PC-9 (cell line): ENCODE results near the gene NACC2. TPM values are rescaled to one million over a fixed set of nuclear protein-coding genes. Genes with fewer than 3 reads are reported as not detected.
A peak's percentile ranks its signal among the peaks of the same experiment; 100 is the strongest.

Source experiments
- BruUV-seq: library from RNA; stranded (reverse); fragments of 400-500 nt; replicated peaks from 2 replicates; lab custom pipeline; 2021; lab: Mats Ljungman, UMichigan
- CTCF ChIA-PET: fragments of 300-600 bp; sonication (Branson Sonifier 250); formaldehyde crosslinking; loops from one replicate; lab custom pipeline; 2022; ENCODE audit warnings: antibody characterized with exemption; lab: Charles Lee
- POLR2A ChIA-PET: fragments of 300-600 bp; sonication (Branson Sonifier 250); formaldehyde crosslinking; loops from one replicate; lab custom pipeline; 2022; ENCODE audit warnings: antibody characterized with exemption; ENCODE audit not compliant: unreplicated experiment; lab: Charles Lee
- DNase-seq, 2 experiments: peaks; one replicate each; pipeline versions ENCODE4 v3.0.0 to v3.0.0-alpha.2; 2015 to 2022; ENCODE audit warnings: mixed read lengths in 1 of 2
- H2AFZ ChIP-seq: fragments of 200-600 bp; sonication (generic); 2 replicates; pipeline ENCODE4 v1.8.1; 2017; ENCODE audit warnings: antibody characterized with exemption
- H3F3A ChIP-seq: fragments of 200-600 bp; sonication (generic); 2 replicates; pipeline ENCODE4 v1.8.1; 2017; ENCODE audit warnings: antibody characterized with exemption, mild to moderate bottlenecking, low read depth; ENCODE audit not compliant: insufficient read depth
- H3K27ac ChIP-seq: fragments of 200-600 bp; sonication (generic); 2 replicates; pipeline ENCODE4 v1.6.1; 2016; ENCODE audit warnings: mixed run types
- H3K27me3 ChIP-seq: fragments of 200-600 bp; sonication (generic); 2 replicates; pipeline ENCODE4 v1.6.1; 2016; ENCODE audit warnings: low read depth, mixed run types; ENCODE audit not compliant: insufficient read depth
- H3K36me3 ChIP-seq: fragments of 200-600 bp; sonication (generic); 2 replicates; pipeline ENCODE4 v1.6.1; 2016; ENCODE audit warnings: low read depth, mixed run types
- H3K4me1 ChIP-seq: fragments of 200-600 bp; sonication (generic); replicated peaks from 2 replicates; pipeline ENCODE4 v1.6.1; 2016; ENCODE audit warnings: mixed run types; ENCODE audit not compliant: insufficient read depth
- H3K4me2 ChIP-seq: fragments of 200-600 bp; sonication (generic); 2 replicates; pipeline ENCODE4 v1.6.1; 2017; ENCODE audit warnings: mixed run types
- H3K4me3 ChIP-seq: fragments of 200-600 bp; sonication (generic); 2 replicates; pipeline ENCODE4 v1.6.1; 2016; ENCODE audit warnings: mixed run types
- H3K79me2 ChIP-seq: fragments of 200-600 bp; sonication (generic); 2 replicates; pipeline ENCODE4 v1.6.1; 2017; ENCODE audit warnings: low read depth, mixed run types
- H3K9me2 ChIP-seq: fragments of 200-600 bp; sonication (generic); 2 replicates; pipeline ENCODE4 v1.8.1; 2017; ENCODE audit warnings: mild to moderate bottlenecking; ENCODE audit not compliant: insufficient read depth
- H3K9me3 ChIP-seq: fragments of 200-600 bp; sonication (generic); 2 replicates; pipeline ENCODE4 v1.8.1; 2016; ENCODE audit warnings: low read depth; ENCODE audit not compliant: insufficient read depth
- H4K20me1 ChIP-seq: fragments of 200-600 bp; sonication (generic); 2 replicates; pipeline ENCODE4 v1.8.1; 2017; ENCODE audit not compliant: insufficient read depth
- EZH2 ChIP-seq: fragments of 200-600 bp; sonication (generic); IDR thresholded peaks from 2 replicates; pipeline ENCODE4 v1.8.0; 2017; ENCODE audit warnings: antibody characterized with exemption, low read depth
- intact Hi-C: fragments of 100-400 bp; cut with micrococcal nuclease; formaldehyde crosslinking; loops from one replicate; pipeline ENCODE4 v1.10.0; 2022; ENCODE audit not compliant: unreplicated experiment
- total RNA-seq: library from RNA; stranded (reverse); gene quantifications from 2 replicates; pipeline ENCODE4 v1.2.3, GENCODE V29; 2021
- TF ChIP-seq, protein P1 (sequence below): fragments of 200-600 bp; sonication (generic); conservative IDR thresholded peaks from 2 replicates; pipeline ENCODE4 v1.6.1; 2017; ENCODE audit warnings: mixed run types, antibody characterized with exemption, mild to moderate bottlenecking, moderate library complexity

The NACC2 gene
- total RNA-seq, 1 experiment from 2014 or later, result 22.4 TPM

DNA sequence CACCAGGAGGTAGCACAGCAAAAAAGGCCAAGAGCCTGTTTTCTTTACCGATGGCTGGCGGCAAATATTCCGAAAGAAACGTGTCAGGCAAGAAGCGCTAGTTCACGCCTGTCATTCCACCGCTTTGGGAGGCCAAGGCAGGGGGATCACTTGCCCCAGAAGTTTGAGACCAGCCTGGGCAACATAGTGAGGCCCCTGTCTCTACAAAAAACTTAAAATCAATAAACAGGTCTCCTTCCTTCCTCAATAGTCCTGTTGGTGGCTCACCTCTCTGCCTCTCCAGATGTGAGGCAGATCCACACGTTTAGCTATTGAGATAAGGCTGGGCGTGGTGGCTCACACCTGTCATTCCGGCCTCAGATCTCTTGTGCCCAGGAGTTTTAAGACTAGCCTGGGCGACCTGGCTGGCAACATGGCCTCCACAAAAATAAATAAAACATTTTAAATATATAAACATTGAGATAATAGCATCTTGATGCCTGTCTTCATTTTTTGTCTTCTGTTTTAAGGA, 24.8 kb upstream of the NACC2 start:
- Histone ChIP-seq H3F3A (peaks cover 5% of the 10 kb centered on the region; the same call in 1 of the 2 replicates), H3K27ac (no peak overlapping the region), H3K4me1 (0 out of 2 replicates have a peak, but pooled peaks cover 12% of the 10 kb centered on the region), H3K9me2 (no peaks in the 10 kb centered on the region), H4K20me1 (peaks cover 8% of the 10 kb centered on the region), H3K9me3 (no peaks in the 10 kb centered on the region), H3K36me3 (no peaks in the 10 kb centered on the region), H3K4me2 (peak overlapping the region; percentile 99), H2AFZ (no peak overlapping the region), H3K27me3 (peaks cover 8% of the 10 kb centered on the region; the same call in 1 of the 2 replicates), H3K79me2 (peaks cover 31% of the 10 kb centered on the region), H3K4me3 (peak overlapping the region; percentile 93)
- no peak for DNase-seq
- TF ChIP-seq, protein P1, sequence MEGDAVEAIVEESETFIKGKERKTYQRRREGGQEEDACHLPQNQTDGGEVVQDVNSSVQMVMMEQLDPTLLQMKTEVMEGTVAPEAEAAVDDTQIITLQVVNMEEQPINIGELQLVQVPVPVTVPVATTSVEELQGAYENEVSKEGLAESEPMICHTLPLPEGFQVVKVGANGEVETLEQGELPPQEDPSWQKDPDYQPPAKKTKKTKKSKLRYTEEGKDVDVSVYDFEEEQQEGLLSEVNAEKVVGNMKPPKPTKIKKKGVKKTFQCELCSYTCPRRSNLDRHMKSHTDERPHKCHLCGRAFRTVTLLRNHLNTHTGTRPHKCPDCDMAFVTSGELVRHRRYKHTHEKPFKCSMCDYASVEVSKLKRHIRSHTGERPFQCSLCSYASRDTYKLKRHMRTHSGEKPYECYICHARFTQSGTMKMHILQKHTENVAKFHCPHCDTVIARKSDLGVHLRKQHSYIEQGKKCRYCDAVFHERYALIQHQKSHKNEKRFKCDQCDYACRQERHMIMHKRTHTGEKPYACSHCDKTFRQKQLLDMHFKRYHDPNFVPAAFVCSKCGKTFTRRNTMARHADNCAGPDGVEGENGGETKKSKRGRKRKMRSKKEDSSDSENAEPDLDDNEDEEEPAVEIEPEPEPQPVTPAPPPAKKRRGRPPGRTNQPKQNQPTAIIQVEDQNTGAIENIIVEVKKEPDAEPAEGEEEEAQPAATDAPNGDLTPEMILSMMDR, result no peak
- TF ChIP-seq EZH2, result no peak
- ChIA-PET CTCF (no interaction called here), POLR2A (interaction anchor here (0.7 kb wide), 1 partner anchor 15 kb away, joined by 4 read pairs; no protein-coding TSS in a partner anchor)
- no TSS peak for BruUV-seq
- intact Hi-C loops, result loop anchor here (2.0 to 5.0 kb wide), 7 partner anchors 33 to 518 kb away; partner anchors contain the start of gene SEC16A

- Histone ChIP-seq H3K9me3 (no peaks in the 10 kb centered on the region), H3K27me3 (peaks cover 1% of the 10 kb centered on the region; the same call in 1 of the 2 replicates), H3K27ac (peak overlapping the region; percentile 39), H3K4me1 (0 out of 2 replicates have a peak, but pooled peaks cover 12% of the 10 kb centered on the region), H3K79me2 (peaks cover 31% of the 10 kb centered on the region), H3F3A (peaks cover 9% of the 10 kb centered on the region; the same call in 1 of the 2 replicates), H4K20me1 (peaks cover 14% of the 10 kb centered on the region), H3K4me2 (peak overlapping the region; percentile 99), H3K4me3 (peak overlapping the region; percentile 93), H2AFZ (peak overlapping the region; percentile 72), H3K36me3 (no peaks in the 10 kb centered on the region), H3K9me2 (no peaks in the 10 kb centered on the region)
- peak in 1 of 2 experiments; percentile 68 for DNase-seq
- TF ChIP-seq, protein P1, result no peak
- no peak for TF ChIP-seq EZH2
- intact Hi-C loops, result loop anchor here (2.0 to 5.0 kb wide), 4 partner anchors 42 to 363 kb away; partner anchors contain the start of gene SEC16A
- CTCF ChIA-PET, result no interaction called here
- TSS peak; percentile 88 for BruUV-seq
- POLR2A ChIA-PET, result interaction anchor here (0.7 to 0.9 kb wide), 2 partner anchors 14 to 212 kb away, joined by 4 read pairs; partner anchors contain the start of gene CAMSAP1
Measured at GRCh38 chr9:136119061-136119882, 24.2 kb upstream of the NACC2 start.
